HepG2 (cell line): ENCODE data around the gene PDZRN4. TPM values are rescaled to one million over a fixed set of nuclear protein-coding genes. Genes with fewer than 3 reads are reported as not detected.
A peak's percentile ranks its signal among the peaks of the same experiment; 100 is the strongest.
"Not testable (repeated sequence)": the region's sequence is repeated elsewhere in the genome, so short reads cannot be mapped to it uniquely, and the experiment has no call there.

Experiments used
- ATAC-seq: fragments of 200-7000 bp; cut with Tn5 transposase; 3 replicates; pipeline ENCODE4 v1.9.1; 2020; ENCODE audit warnings: mild to moderate bottlenecking, moderate library complexity
- BruUV-seq: library from RNA; stranded (reverse); fragments of 400-500 nt; replicated peaks from 2 replicates; lab custom pipeline; 2021; lab: Mats Ljungman, UMichigan
- CTCF ChIA-PET: fragments of 300-600 bp; formaldehyde crosslinking; extraction: SDS; loops from one replicate; lab custom pipeline; 2021; ENCODE audit warnings: low total read pairs, inconsistent platforms, low intra/inter-chr PET ratio; lab: Yijun Ruan, JAX
- POLR2A ChIA-PET: fragments of 350-600 bp; sonication (Branson Sonifier 250); formaldehyde crosslinking; loops from one replicate; lab custom pipeline; 2020; ENCODE audit warnings: antibody characterized with exemption, inconsistent platforms; lab: Yijun Ruan, JAX
- DNase-seq: peaks from one replicate; pipeline ENCODE4 v3.0.0-alpha.2; 2015; ENCODE audit warnings: low spot score
- FAIRE-seq: peaks from 3 replicates; lab custom pipeline; 2011; peaks lifted over from hg19 to GRCh38; lab: Jason Lieb, UNC
- H2AFZ ChIP-seq: one replicate; pipeline ENCODE4 v1.6.1; 2011; ENCODE audit warnings: low read length, inconsistent platforms
- H3K27ac ChIP-seq: fragments of 300-600 bp; 3 replicates; pipeline ENCODE4 v1.8.0; 2011; ENCODE audit warnings: mixed run types, mild to moderate bottlenecking, mixed read lengths, low read length, inconsistent platforms; ENCODE audit not compliant: insufficient read depth; ENCODE audit errors: extremely low read length
- H3K27me3 ChIP-seq, 2 experiments: fragments of 200-600 bp in 1 of 2; 2 replicates in 1 of 2; 3 replicates in 1 of 2; pipeline versions ENCODE4 v1.6.0 to v1.8.0; 2011; ENCODE audit warnings: low read length in 2 of 2, mild to moderate bottlenecking in 2 of 2, moderate library complexity in 2 of 2, inconsistent platforms in 1 of 2; ENCODE audit not compliant: insufficient read depth in 2 of 2, control insufficient read depth in 1 of 2
- H3K36me3 ChIP-seq, 2 experiments: fragments of 200-600 bp in 1 of 2; replicated peaks in 1 of 2; 2 replicates in 1 of 2; 3 replicates in 1 of 2; pipeline versions ENCODE4 v1.5.1 to v1.8.0; 2011; ENCODE audit warnings: low read length in 2 of 2, inconsistent platforms in 1 of 2; ENCODE audit not compliant: insufficient read depth in 2 of 2, control insufficient read depth in 1 of 2
- H3K4me1 ChIP-seq: 2 replicates; pipeline ENCODE4 v1.5.1; 2012; ENCODE audit warnings: low read length, inconsistent platforms; ENCODE audit not compliant: insufficient read depth
- H3K4me2 ChIP-seq: 2 replicates; pipeline ENCODE4 v1.6.0; 2011; ENCODE audit warnings: low read depth, low read length, inconsistent platforms
- H3K4me3 ChIP-seq, 3 experiments: fragments of 200-600 bp in 1 of 3; sonication (generic), shearing (Covaris generic) in 1 of 3; replicated peaks in 1 of 3; 2 replicates each; pipeline ENCODE4 v1.5.1; 2011 to 2016; ENCODE audit warnings: low read length in 3 of 3, inconsistent platforms in 2 of 3, low read depth in 2 of 3, mild to moderate bottlenecking in 2 of 3, control low read depth in 1 of 3, mixed read lengths in 1 of 3; ENCODE audit not compliant: insufficient read depth in 1 of 3
- H3K79me2 ChIP-seq: one replicate; pipeline ENCODE4 v1.6.1; 2011; ENCODE audit warnings: low read length, inconsistent platforms; ENCODE audit not compliant: insufficient read depth
- H3K9ac ChIP-seq: 2 replicates; pipeline ENCODE4 v1.6.0; 2011; ENCODE audit warnings: mild to moderate bottlenecking, low read depth, low read length, inconsistent platforms; ENCODE audit not compliant: insufficient read depth
- H3K9me3 ChIP-seq: 2 replicates; pipeline ENCODE4 v1.5.1; 2012; ENCODE audit warnings: mild to moderate bottlenecking, low read length
- H4K20me1 ChIP-seq: 2 replicates; pipeline ENCODE4 v1.6.0; 2011; ENCODE audit warnings: inconsistent platforms, mild to moderate bottlenecking, low read length, moderate library complexity; ENCODE audit not compliant: insufficient read depth
- AHR ChIP-seq: IDR thresholded peaks from 2 replicates; pipeline ENCODE4 v1.6.1; 2018; ENCODE audit warnings: missing genetic modification reagents, missing compliant biosample characterization
- ARNT ChIP-seq: fragments of 450-650 bp; IDR thresholded peaks from 2 replicates; pipeline ENCODE4 v1.6.1; 2017
- RFX1 ChIP-seq: fragments of 450-650 bp; IDR thresholded peaks from 2 replicates; pipeline ENCODE4 v1.6.1; 2017
- SATB2 ChIP-seq: sonication (generic); formaldehyde crosslinking; IDR thresholded peaks from 2 replicates; pipeline ENCODE4 v1.5.0; 2020; ENCODE audit warnings: missing genetic modification reagents
- STAG1 ChIP-seq: sonication (generic); formaldehyde crosslinking; IDR thresholded peaks from 2 replicates; pipeline ENCODE4 v1.4.0; 2020; ENCODE audit warnings: missing genetic modification reagents
- WGBS: methylation state at CpG from one replicate; pipeline ENCODE4 v1.1.6; 2017; ENCODE audit warnings: low lambda C conversion rate; 5-methylcytosine and 5-hydroxymethylcytosine counted together
- in situ Hi-C: cut with HindIII; loops from 2 replicates; pipeline ENCODE4 v1.10.0; 2017; ENCODE audit warnings: low pct_unique_long_range_greater_than_20kb; ENCODE audit not compliant: extremely low pct_ligation_motif_present
- intact Hi-C: fragments of 100-400 bp; cut with micrococcal nuclease; formaldehyde crosslinking; loops from one replicate; pipeline ENCODE4 v1.10.0; 2022; ENCODE audit not compliant: unreplicated experiment
- polyA plus RNA-seq, 8 experiments: library from polyadenylated mRNA; depleted of rRNA in 3 of 8; stranded (reverse) in 7 of 8; unstranded in 1 of 8; fragments of >200 nt; fragmentation: Illumina TruSeq in 4 of 8; extraction: Trizol in 4 of 8; gene quantifications; 2 replicates each; pipeline versions ENCODE4 v1.2.1 to v1.2.3, GENCODE V29; 2011 to 2016; ENCODE audit warnings: low read depth in 4 of 8, missing spikeins in 1 of 8, mixed read lengths in 1 of 8; ENCODE audit not compliant: insufficient read depth in 1 of 8
- total RNA-seq, 5 experiments: library from RNA; depleted of rRNA; stranded (reverse); fragments of >200 nt; fragmentation: Illumina TruSeq; extraction: Trizol; gene quantifications; 2 replicates each; pipeline ENCODE4 v1.2.3, GENCODE V29; 2016; ENCODE audit warnings: low read depth in 1 of 5
- TF ChIP-seq, protein P1 (sequence below): sonication (generic); formaldehyde crosslinking; IDR thresholded peaks from 2 replicates; pipeline ENCODE4 v1.5.0; 2020; ENCODE audit warnings: mild to moderate bottlenecking, missing genetic modification reagents, moderate library complexity

Gene PDZRN4
- total and polyA plus RNA-seq, 2 of the 13 experiments (the other 11 are each of a cell fraction or from before 2014, with no cell fraction given): not detected

DNA sequence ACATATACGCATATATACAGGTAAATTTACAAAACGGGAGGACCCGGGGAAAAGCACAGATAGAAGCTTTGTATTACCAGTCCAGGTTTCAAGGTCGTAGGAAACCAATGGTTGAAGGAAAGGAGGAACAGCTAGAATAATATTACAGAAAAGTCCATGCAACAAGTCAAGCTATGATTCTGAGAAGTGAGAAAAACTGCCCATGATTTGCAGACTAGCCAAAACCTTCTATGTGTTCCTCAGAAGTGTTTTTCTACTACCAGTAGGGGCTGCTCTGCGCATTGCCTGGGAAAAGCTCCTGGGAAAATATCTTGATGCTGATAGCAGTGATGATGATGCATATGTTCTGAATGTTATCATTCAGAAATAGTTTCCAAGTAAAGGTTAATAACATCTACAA lies 2.2 kb downstream of the PDZRN4 start:
- BruUV-seq: no TSS peak

DNA sequence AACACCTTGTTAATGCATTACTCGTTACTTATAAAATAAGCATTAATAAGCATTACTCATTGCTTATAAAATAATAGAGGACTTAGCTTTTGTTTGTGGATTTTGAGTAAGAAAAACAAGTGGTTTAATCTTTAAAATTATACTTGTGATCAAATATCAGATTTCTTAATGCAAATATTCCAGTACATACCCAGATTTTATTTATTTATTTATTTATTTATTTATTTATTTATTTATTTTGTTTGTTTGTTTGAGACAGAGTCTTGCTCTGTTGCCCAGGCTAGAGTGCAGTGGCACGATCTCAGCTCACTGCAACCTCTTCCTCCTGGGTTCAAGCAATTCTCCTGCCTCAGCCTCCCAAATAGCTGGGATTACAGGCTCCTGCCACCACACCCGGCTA lies 3.4 kb downstream of the PDZRN4 start:
- H3K36me3 ChIP-seq, CTCF ChIA-PET, H3K4me3 ChIP-seq, H3K4me1 ChIP-seq, H3K9me3 ChIP-seq, H4K20me1 ChIP-seq, POLR2A ChIA-PET, ATAC-seq, intact Hi-C loops, BruUV-seq, H3K9ac ChIP-seq, H3K4me2 ChIP-seq, FAIRE-seq, in situ Hi-C loops, H3K27ac ChIP-seq, H3K79me2 ChIP-seq, H2AFZ ChIP-seq, DNase-seq: not testable (repeated sequence)
- WGBS: 4% methylated on average over 3 of the region's 3 CpGs
- peaks cover 1 to 25% of the 10 kb centered on the region in 2 experiments; a peak in 2 of 5 replicates for H3K27me3 ChIP-seq

More for the DNA sequence above, 2.2 kb downstream of the PDZRN4 start:
- POLR2A ChIA-PET: no interaction called here
- in situ Hi-C loops: no loop called here
- peaks cover 1 to 25% of the 10 kb centered on the region in 2 experiments; a peak in 2 of 5 replicates for H3K27me3 ChIP-seq
- intact Hi-C loops: no loop called here
- TF ChIP-seq, protein P1, sequence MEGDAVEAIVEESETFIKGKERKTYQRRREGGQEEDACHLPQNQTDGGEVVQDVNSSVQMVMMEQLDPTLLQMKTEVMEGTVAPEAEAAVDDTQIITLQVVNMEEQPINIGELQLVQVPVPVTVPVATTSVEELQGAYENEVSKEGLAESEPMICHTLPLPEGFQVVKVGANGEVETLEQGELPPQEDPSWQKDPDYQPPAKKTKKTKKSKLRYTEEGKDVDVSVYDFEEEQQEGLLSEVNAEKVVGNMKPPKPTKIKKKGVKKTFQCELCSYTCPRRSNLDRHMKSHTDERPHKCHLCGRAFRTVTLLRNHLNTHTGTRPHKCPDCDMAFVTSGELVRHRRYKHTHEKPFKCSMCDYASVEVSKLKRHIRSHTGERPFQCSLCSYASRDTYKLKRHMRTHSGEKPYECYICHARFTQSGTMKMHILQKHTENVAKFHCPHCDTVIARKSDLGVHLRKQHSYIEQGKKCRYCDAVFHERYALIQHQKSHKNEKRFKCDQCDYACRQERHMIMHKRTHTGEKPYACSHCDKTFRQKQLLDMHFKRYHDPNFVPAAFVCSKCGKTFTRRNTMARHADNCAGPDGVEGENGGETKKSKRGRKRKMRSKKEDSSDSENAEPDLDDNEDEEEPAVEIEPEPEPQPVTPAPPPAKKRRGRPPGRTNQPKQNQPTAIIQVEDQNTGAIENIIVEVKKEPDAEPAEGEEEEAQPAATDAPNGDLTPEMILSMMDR: 0 out of 2 replicates have a peak, but pooled peaks have one; percentile 10
- TF ChIP-seq RFX1 (no peak), AHR (CRISPR knock-in tag) (no peak), SATB2 (CRISPR knock-in tag) (no peak), STAG1 (CRISPR knock-in tag) (0 out of 2 replicates have a peak, but pooled peaks have one; percentile 9), ARNT (no peak)
- H3K79me2 ChIP-seq: no peaks in the 10 kb centered on the region
- no peak overlapping the region for H2AFZ ChIP-seq
- no peak overlapping the region for H3K4me3 ChIP-seq
- H3K27ac ChIP-seq: no peak overlapping the region
- no peaks in the 10 kb centered on the region for H4K20me1 ChIP-seq
- peak; percentile 56 for ATAC-seq
- no peak overlapping the region for H3K4me2 ChIP-seq
- WGBS: 10% methylated on average over 5 of the region's 5 CpGs
- CTCF ChIA-PET: no interaction called here
- FAIRE-seq: no peak
- H3K9me3 ChIP-seq: no peaks in the 10 kb centered on the region
- no peak overlapping the region for H3K9ac ChIP-seq
- H3K36me3 ChIP-seq: no peaks in the 10 kb centered on the region
- peak; percentile 2 for DNase-seq
- no peaks in the 10 kb centered on the region for H3K4me1 ChIP-seq
